ENCODE data around the gene CDHR1.

CDHR1 gene

GRCh38 chr10:84230359-84230758, 36.0 kb downstream of the CDHR1 start:
- DNase-seq (ENCODE audit: low read depth, low spot score) = no peak

DNA sequence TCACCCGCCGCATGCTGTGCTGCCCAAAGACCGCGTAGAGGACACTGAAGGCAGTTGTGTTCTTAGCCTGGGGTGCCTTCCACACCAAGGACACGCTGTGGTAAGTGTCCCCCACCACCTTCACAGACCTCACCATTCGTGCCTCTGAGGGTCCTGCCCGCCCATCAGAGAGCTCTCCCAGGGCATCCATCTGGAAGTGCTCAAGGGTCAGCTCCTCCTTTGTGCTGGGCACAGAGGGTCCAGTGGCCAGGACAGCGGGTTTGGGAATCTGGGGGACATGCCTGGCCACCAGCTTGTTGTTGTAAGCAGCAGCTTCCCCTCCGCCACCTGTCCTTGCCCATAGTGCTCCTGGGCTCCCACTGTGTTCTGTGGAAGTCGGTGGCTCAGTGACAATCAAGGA, 38.0 kb downstream of the CDHR1 start:
- DNase-seq (ENCODE audit: low read depth, low spot score) = no peak

- no peak for DNase-seq (ENCODE audit: low read depth, low spot score)
Measured at GRCh38 chr10:84233940-84234339, 39.6 kb downstream of the CDHR1 start.

- DNase-seq (ENCODE audit: low read depth, low spot score) = no peak
Measured at GRCh38 chr10:84234479-84234878, 40.1 kb downstream of the CDHR1 start.

DNA sequence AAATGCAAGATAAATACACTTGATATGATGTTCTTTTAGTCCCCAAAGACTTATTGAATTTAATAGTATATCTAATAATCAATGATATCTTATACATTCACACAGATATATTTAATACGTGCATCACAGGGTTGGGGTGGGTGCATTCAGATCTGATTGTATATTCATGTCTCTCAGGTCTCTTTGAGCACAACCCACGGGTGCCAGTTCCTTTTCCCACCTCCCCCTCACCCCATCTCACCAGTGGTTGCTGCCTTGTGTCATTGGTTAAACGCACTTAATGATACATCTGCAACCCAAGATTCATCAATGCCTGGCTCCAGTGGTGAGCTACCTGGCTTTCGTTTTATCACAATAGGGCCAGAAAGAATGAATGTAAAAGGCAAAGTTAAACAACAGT, 40.8 kb downstream of the CDHR1 start:
- no peak for DNase-seq (ENCODE audit: low read depth, low spot score)

GRCh38 chr10:84236807-84237198, 42.5 kb downstream of the CDHR1 start:
- DNase-seq (ENCODE audit: low read depth, low spot score) = no peak

- DNase-seq (ENCODE audit: low read depth, low spot score) = no peak
Measured at GRCh38 chr10:84237199-84238051, 43.1 kb downstream of the CDHR1 start.

DNA sequence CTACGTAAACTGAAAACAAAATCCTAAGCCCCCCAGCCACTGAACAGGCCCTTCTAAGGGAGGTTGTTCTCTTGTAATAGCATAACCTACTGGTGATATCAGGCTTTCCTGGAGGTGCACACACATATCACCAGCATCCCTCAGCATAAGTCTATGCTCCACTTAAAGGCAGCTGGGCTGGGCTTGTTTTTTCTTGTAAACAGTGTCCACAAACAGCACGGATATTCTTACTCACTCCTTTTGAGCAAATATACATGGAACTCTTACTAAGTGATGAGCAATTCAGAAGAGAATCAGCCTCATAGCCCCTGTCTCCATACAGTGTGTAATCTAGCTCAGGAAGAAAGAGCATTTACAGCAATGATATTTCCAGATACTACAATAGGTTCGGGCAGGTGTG, 44.6 kb downstream of the CDHR1 start:
- no peak for DNase-seq (ENCODE audit: low read depth, low spot score)

GRCh38 chr10:84241185-84241790, 47.0 kb downstream of the CDHR1 start, which contains the start of gene LRIT1:
LRIT1 (minus strand) TSS chr10:84241546; CDS start chr10:84241439, 107 bp downstream.
- no peak for DNase-seq (ENCODE audit: low read depth, low spot score)

DNA sequence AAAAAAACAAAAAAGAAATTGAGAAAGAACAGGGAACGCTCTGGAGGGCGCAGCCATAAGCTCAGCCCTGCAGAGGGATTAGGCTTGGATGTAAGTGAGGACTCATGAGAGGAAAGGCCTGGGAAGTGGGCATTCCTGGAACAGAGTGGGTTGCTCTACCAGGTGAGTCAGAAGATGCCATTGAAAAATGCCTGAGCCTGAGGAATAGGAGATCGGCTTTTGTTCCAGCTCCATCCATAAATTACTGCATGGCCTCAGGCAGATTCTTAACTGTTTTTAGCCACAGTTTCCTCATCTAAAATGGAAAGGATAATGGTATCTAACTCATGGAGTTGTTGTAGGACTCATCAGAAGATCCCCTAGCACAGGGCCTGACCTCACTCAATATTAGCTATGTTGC, 49.4 kb downstream of the CDHR1 start:
- DNase-seq (ENCODE audit: low read depth, low spot score) = no peak

- DNase-seq (ENCODE audit: low read depth, low spot score) = no peak
Measured at GRCh38 chr10:84244651-84245270, 50.4 kb downstream of the CDHR1 start, which contains the start of gene RGR. RGR (plus strand) TSS chr10:84245053; CDS start chr10:84245091, 38 bp downstream.

- no peak for DNase-seq (ENCODE audit: low read depth, low spot score)
Measured at GRCh38 chr10:84247496-84247895, 53.2 kb downstream of the CDHR1 start.

DNA sequence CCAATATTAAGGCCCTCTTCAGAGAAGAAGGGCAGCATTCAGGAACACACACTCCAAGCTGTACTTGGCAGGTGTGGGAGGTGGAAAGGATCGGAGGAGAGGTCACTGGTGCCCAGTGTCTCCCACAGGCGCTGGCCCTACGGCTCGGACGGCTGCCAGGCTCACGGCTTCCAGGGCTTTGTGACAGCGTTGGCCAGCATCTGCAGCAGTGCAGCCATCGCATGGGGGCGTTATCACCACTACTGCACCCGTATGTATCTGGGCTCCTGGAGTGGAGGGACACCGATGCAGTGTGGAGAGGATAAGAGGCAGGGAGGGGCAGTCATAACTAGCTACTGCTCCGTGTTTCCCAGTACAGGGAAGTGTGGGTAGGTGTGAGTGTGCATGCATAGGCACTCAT, 54.5 kb downstream of the CDHR1 start:
- DNase-seq (ENCODE audit: low read depth, low spot score) = no peak

DNA sequence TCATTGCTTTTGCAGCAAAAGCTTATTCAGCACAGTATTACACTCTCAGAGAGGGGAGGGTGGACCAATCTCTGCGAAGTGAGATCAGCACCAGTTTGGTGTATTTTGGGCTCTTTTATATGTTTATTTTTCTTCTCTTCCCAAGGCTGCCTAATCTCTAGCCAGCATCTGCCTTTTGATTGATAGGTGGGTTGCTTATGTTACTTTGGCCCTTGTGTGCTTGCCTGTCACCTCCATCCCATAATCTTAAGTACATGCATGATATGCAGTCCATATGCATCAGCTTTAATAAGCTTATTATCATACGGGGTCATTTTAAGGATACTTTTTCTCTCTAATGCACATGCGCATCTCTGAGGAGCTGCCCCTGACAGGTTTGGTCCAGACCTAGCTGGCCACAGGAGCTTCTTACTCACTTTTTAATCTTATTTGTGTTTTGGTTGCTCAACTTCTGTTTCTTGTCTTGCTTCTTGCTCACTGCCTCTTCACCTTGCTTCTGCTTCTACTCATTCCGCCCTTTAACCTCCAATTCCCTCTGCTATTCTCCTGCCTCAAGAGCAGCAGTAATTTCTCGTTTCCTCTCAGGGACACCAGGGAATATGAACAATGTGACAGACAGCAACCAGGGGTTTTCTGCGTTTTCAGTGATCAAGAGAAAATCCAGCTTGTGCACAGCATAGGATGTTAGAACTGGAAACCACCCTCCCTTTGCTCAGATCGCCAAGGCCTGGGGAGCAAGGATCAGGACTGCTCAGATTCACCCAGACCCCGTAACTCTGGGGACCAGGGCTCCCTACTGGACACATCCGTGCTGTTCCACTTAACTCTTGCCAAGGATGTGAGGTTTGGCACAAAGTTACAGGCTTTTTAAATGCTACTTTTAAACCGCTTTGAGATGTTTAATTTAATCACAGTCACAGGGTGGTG, 60.5 kb downstream of the CDHR1 start:
- DNase-seq (ENCODE audit: low read depth, low spot score) = no peak

- peak; percentile 45 for DNase-seq (ENCODE audit: low read depth, low spot score)
Measured at GRCh38 chr10:84256510-84257342, 62.4 kb downstream of the CDHR1 start.

DNA sequence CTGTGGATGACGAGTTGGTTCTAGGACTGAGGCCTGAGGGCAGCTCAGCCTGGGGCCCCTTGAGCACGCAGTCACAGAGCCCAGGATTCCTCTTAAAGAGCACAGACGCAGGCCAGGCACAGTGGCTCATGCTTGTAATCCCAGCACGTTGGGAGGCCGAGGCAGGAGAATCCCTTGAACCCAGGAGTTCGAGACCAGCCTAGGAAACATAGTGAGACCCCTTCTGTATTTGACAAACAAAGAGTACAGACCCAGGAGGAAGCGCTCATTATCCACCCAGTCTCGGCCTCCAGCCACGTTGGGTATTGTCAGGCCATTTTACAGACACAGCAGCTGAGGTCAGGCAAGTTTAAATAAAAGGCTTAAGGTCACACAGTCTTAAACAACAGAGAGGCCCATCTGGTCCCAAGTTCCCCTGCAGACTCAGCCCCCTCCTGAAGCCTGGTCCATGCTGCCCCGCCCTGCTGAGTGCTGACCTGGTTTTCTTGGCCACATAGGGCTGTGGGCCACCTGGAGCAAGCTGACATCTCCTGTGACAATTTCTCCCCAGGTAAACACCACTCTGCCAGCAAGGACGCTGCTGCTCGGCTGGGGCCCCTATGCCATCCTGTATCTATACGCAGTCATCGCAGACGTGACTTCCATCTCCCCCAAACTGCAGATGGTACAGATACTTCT, 63.1 kb downstream of the CDHR1 start:
- no peak for DNase-seq (ENCODE audit: low read depth, low spot score)

GRCh38 chr10:84258034-84258695, 63.8 kb downstream of the CDHR1 start:
- no peak for DNase-seq (ENCODE audit: low read depth, low spot score)

GRCh38 chr10:84261236-84261915, 67.0 kb downstream of the CDHR1 start:
- DNase-seq (ENCODE audit: low read depth, low spot score) = no peak

Data from iPS DF 19.7 (cell line).